ENCODE results near the gene MCF2L2.
"Not testable (repeated sequence)": the region's sequence is repeated elsewhere in the genome, so short reads cannot be mapped to it uniquely, and the experiment has no call there.

Gene MCF2L2

GRCh38 chr3:183244219-183244618 is 184.2 kb downstream of the MCF2L2 start:
- no peak overlapping the region for H3K9ac ChIP-seq (ENCODE audit: low read length in 2 of 2)
- H3K36me3 ChIP-seq (ENCODE audit: control insufficient read depth in 2 of 2, insufficient read depth in 2 of 2, low read length in 2 of 2) = no peaks in the 10 kb centered on the region
- peaks cover 0 to 5% of the 10 kb centered on the region in 2 donors for H3K27me3 ChIP-seq (ENCODE audit: control insufficient read depth in 1 of 2, insufficient read depth in 2 of 2, low read length in 2 of 2)
- no peaks in the 10 kb centered on the region for H3K4me1 ChIP-seq (ENCODE audit: control insufficient read depth, insufficient read depth, low read length)
- no peak overlapping the region for H3K4me3 ChIP-seq (ENCODE audit: low read length in 2 of 2)
- H3K9me3 ChIP-seq (ENCODE audit: control insufficient read depth in 2 of 2, low read length in 2 of 2) = peaks cover 0 to 3% of the 10 kb centered on the region in 2 donors
- no peak overlapping the region for H3K27ac ChIP-seq (ENCODE audit: low read length)

GRCh38 chr3:183242431-183242830 is 186.0 kb downstream of the MCF2L2 start:
- Histone ChIP-seq H3K36me3 (ENCODE audit: control insufficient read depth in 2 of 2, insufficient read depth in 2 of 2, low read length in 2 of 2) (no peaks in the 10 kb centered on the region), H3K9me3 (ENCODE audit: control insufficient read depth in 2 of 2, low read length in 2 of 2) (peaks cover 0 to 3% of the 10 kb centered on the region in 2 donors), H3K4me1 (ENCODE audit: control insufficient read depth, insufficient read depth, low read length) (no peaks in the 10 kb centered on the region), H3K27ac (ENCODE audit: low read length) (no peak overlapping the region), H3K27me3 (ENCODE audit: control insufficient read depth in 1 of 2, insufficient read depth in 2 of 2, low read length in 2 of 2) (peaks cover 0 to 5% of the 10 kb centered on the region in 2 donors), H3K4me3 (ENCODE audit: low read length in 2 of 2) (no peak overlapping the region), H3K9ac (ENCODE audit: low read length in 2 of 2) (no peak overlapping the region)

- Histone ChIP-seq H3K9ac (ENCODE audit: low read length in 2 of 2) (no peak overlapping the region), H3K36me3 (ENCODE audit: control insufficient read depth in 2 of 2, insufficient read depth in 2 of 2, low read length in 2 of 2) (no peaks in the 10 kb centered on the region), H3K9me3 (ENCODE audit: control insufficient read depth in 2 of 2, low read length in 2 of 2) (peaks cover 0 to 3% of the 10 kb centered on the region in 2 donors), H3K4me1 (ENCODE audit: control insufficient read depth, insufficient read depth, low read length) (no peaks in the 10 kb centered on the region), H3K4me3 (ENCODE audit: low read length in 2 of 2) (no peak overlapping the region), H3K27me3 (ENCODE audit: control insufficient read depth in 1 of 2, insufficient read depth in 2 of 2, low read length in 2 of 2) (peaks cover 0 to 5% of the 10 kb centered on the region in 2 donors), H3K27ac (ENCODE audit: low read length) (no peak overlapping the region)
These were observed 189.4 kb downstream of the MCF2L2 start for GRCh38 chr3:183239046-183239445.

GRCh38 chr3:183233966-183234365 is 194.5 kb downstream of the MCF2L2 start:
- no peaks in the 10 kb centered on the region for H3K9me3 ChIP-seq (ENCODE audit: control insufficient read depth in 2 of 2, low read length in 2 of 2)
- H3K27ac ChIP-seq (ENCODE audit: low read length) = no peak overlapping the region
- no peak overlapping the region for H3K4me3 ChIP-seq (ENCODE audit: low read length in 2 of 2)
- no peak overlapping the region for H3K9ac ChIP-seq (ENCODE audit: low read length in 2 of 2)
- H3K27me3 ChIP-seq (ENCODE audit: control insufficient read depth in 1 of 2, insufficient read depth in 2 of 2, low read length in 2 of 2) = no peaks in the 10 kb centered on the region
- no peaks in the 10 kb centered on the region for H3K36me3 ChIP-seq (ENCODE audit: control insufficient read depth in 2 of 2, insufficient read depth in 2 of 2, low read length in 2 of 2)
- H3K4me1 ChIP-seq (ENCODE audit: control insufficient read depth, insufficient read depth, low read length) = no peaks in the 10 kb centered on the region

- H3K4me3 ChIP-seq (ENCODE audit: low read length in 2 of 2) = no peak overlapping the region
- no peak overlapping the region for H3K27ac ChIP-seq (ENCODE audit: low read length)
- no peak overlapping the region for H3K9ac ChIP-seq (ENCODE audit: low read length in 2 of 2)
- H3K36me3 ChIP-seq (ENCODE audit: control insufficient read depth in 2 of 2, insufficient read depth in 2 of 2, low read length in 2 of 2) = no peaks in the 10 kb centered on the region
- no peaks in the 10 kb centered on the region for H3K27me3 ChIP-seq (ENCODE audit: control insufficient read depth in 1 of 2, insufficient read depth in 2 of 2, low read length in 2 of 2)
- no peaks in the 10 kb centered on the region for H3K9me3 ChIP-seq (ENCODE audit: control insufficient read depth in 2 of 2, low read length in 2 of 2)
- H3K4me1 ChIP-seq (ENCODE audit: control insufficient read depth, insufficient read depth, low read length) = no peaks in the 10 kb centered on the region
These were observed 197.6 kb downstream of the MCF2L2 start for GRCh38 chr3:183230826-183231225.

GRCh38 chr3:183230251-183230650 is 198.2 kb downstream of the MCF2L2 start:
- H3K9me3 ChIP-seq (ENCODE audit: control insufficient read depth in 2 of 2, low read length in 2 of 2); H3K27ac ChIP-seq (ENCODE audit: low read length); H3K4me3 ChIP-seq (ENCODE audit: low read length in 2 of 2); H3K36me3 ChIP-seq (ENCODE audit: control insufficient read depth in 2 of 2, insufficient read depth in 2 of 2, low read length in 2 of 2); H3K9ac ChIP-seq (ENCODE audit: low read length in 2 of 2); H3K4me1 ChIP-seq (ENCODE audit: control insufficient read depth, insufficient read depth, low read length); H3K27me3 ChIP-seq (ENCODE audit: control insufficient read depth in 1 of 2, insufficient read depth in 2 of 2, low read length in 2 of 2): not testable (repeated sequence)

- H3K36me3 ChIP-seq (ENCODE audit: control insufficient read depth in 2 of 2, insufficient read depth in 2 of 2, low read length in 2 of 2) = no peaks in the 10 kb centered on the region
- H3K27ac ChIP-seq (ENCODE audit: low read length) = no peak overlapping the region
- H3K27me3 ChIP-seq (ENCODE audit: control insufficient read depth in 1 of 2, insufficient read depth in 2 of 2, low read length in 2 of 2) = no peaks in the 10 kb centered on the region
- no peak overlapping the region for H3K9ac ChIP-seq (ENCODE audit: low read length in 2 of 2)
- no peak overlapping the region for H3K4me3 ChIP-seq (ENCODE audit: low read length in 2 of 2)
- H3K9me3 ChIP-seq (ENCODE audit: control insufficient read depth in 2 of 2, low read length in 2 of 2) = no peaks in the 10 kb centered on the region
- no peaks in the 10 kb centered on the region for H3K4me1 ChIP-seq (ENCODE audit: control insufficient read depth, insufficient read depth, low read length)
These were observed 199.2 kb downstream of the MCF2L2 start for GRCh38 chr3:183229178-183229577.

GRCh38 chr3:183227586-183227985 is 200.8 kb downstream of the MCF2L2 start:
- H3K4me1 ChIP-seq (ENCODE audit: control insufficient read depth, insufficient read depth, low read length) = no peaks in the 10 kb centered on the region
- H3K9me3 ChIP-seq (ENCODE audit: control insufficient read depth in 2 of 2, low read length in 2 of 2) = no peaks in the 10 kb centered on the region
- no peak overlapping the region for H3K4me3 ChIP-seq (ENCODE audit: low read length in 2 of 2)
- no peak overlapping the region for H3K27ac ChIP-seq (ENCODE audit: low read length)
- no peaks in the 10 kb centered on the region for H3K36me3 ChIP-seq (ENCODE audit: control insufficient read depth in 2 of 2, insufficient read depth in 2 of 2, low read length in 2 of 2)
- H3K27me3 ChIP-seq (ENCODE audit: control insufficient read depth in 1 of 2, insufficient read depth in 2 of 2, low read length in 2 of 2) = no peaks in the 10 kb centered on the region
- H3K9ac ChIP-seq (ENCODE audit: low read length in 2 of 2) = no peak overlapping the region

GRCh38 chr3:183226333-183226890 is 202.0 kb downstream of the MCF2L2 start:
- Histone ChIP-seq H3K27me3 (ENCODE audit: control insufficient read depth in 1 of 2, insufficient read depth in 2 of 2, low read length in 2 of 2) (no peaks in the 10 kb centered on the region), H3K9me3 (ENCODE audit: control insufficient read depth in 2 of 2, low read length in 2 of 2) (no peaks in the 10 kb centered on the region), H3K9ac (ENCODE audit: low read length in 2 of 2) (no peak overlapping the region), H3K27ac (ENCODE audit: low read length) (no peak overlapping the region), H3K4me1 (ENCODE audit: control insufficient read depth, insufficient read depth, low read length) (no peaks in the 10 kb centered on the region), H3K4me3 (ENCODE audit: low read length in 2 of 2) (no peak overlapping the region), H3K36me3 (ENCODE audit: control insufficient read depth in 2 of 2, insufficient read depth in 2 of 2, low read length in 2 of 2) (no peaks in the 10 kb centered on the region)

GRCh38 chr3:183224180-183224970 is 204.0 kb downstream of the MCF2L2 start:
- Histone ChIP-seq H3K36me3 (ENCODE audit: control insufficient read depth in 2 of 2, insufficient read depth in 2 of 2, low read length in 2 of 2) (no peaks in the 10 kb centered on the region), H3K27ac (ENCODE audit: low read length) (no peak overlapping the region), H3K27me3 (ENCODE audit: control insufficient read depth in 1 of 2, insufficient read depth in 2 of 2, low read length in 2 of 2) (no peaks in the 10 kb centered on the region), H3K9ac (ENCODE audit: low read length in 2 of 2) (no peak overlapping the region), H3K9me3 (ENCODE audit: control insufficient read depth in 2 of 2, low read length in 2 of 2) (no peaks in the 10 kb centered on the region), H3K4me3 (ENCODE audit: low read length in 2 of 2) (no peak overlapping the region), H3K4me1 (ENCODE audit: control insufficient read depth, insufficient read depth, low read length) (no peaks in the 10 kb centered on the region)

- H3K9me3 ChIP-seq (ENCODE audit: control insufficient read depth in 2 of 2, low read length in 2 of 2) = no peaks in the 10 kb centered on the region
- H3K27ac ChIP-seq (ENCODE audit: low read length) = no peak overlapping the region
- H3K9ac ChIP-seq (ENCODE audit: low read length in 2 of 2) = no peak overlapping the region
- H3K27me3 ChIP-seq (ENCODE audit: control insufficient read depth in 1 of 2, insufficient read depth in 2 of 2, low read length in 2 of 2) = no peaks in the 10 kb centered on the region
- H3K4me1 ChIP-seq (ENCODE audit: control insufficient read depth, insufficient read depth, low read length) = no peaks in the 10 kb centered on the region
- no peaks in the 10 kb centered on the region for H3K36me3 ChIP-seq (ENCODE audit: control insufficient read depth in 2 of 2, insufficient read depth in 2 of 2, low read length in 2 of 2)
- no peak overlapping the region for H3K4me3 ChIP-seq (ENCODE audit: low read length in 2 of 2)
These were observed 205.7 kb downstream of the MCF2L2 start for GRCh38 chr3:183222631-183223235.

Measured in stomach smooth muscle (tissue), 2 donors.